Activated T-cell treated with anti-CD3 and anti-CD28 coated beads, Interleukin-2, amount 50 U/mL, for 1 hour (primary cell): ENCODE data around the gene SELENOK.
"Not testable (repeated sequence)": the region's sequence is repeated elsewhere in the genome, so short reads cannot be mapped to it uniquely, and the experiment has no call there.

Experiments
- DNase-seq: peaks from one replicate; pipeline ENCODE4 v3.0.0-alpha.2; 2020

SELENOK gene

GRCh38 chr3:53891497-53892285 lies at the start of gene SELENOK:
TSS of gene SELENOK (minus strand) at chr3:53891859.
- DNase-seq = peak; percentile 94

- no peak for DNase-seq
These were observed 49.5 kb upstream of the SELENOK start for GRCh38 chr3:53941184-53941583.

GRCh38 chr3:53940623-53941022 lies 49.0 kb upstream of the SELENOK start:
- no peak for DNase-seq

GRCh38 chr3:53939813-53940212 lies 48.2 kb upstream of the SELENOK start:
- no peak for DNase-seq

GRCh38 chr3:53939086-53939582 lies 47.5 kb upstream of the SELENOK start:
- no peak for DNase-seq

- DNase-seq = no peak
These were observed 47.0 kb upstream of the SELENOK start for GRCh38 chr3:53938645-53939044.

- no peak for DNase-seq
These were observed 44.7 kb upstream of the SELENOK start for GRCh38 chr3:53936347-53936746.

- no peak for DNase-seq
These were observed 43.7 kb upstream of the SELENOK start for GRCh38 chr3:53935283-53935901.

GRCh38 chr3:53927208-53927872 lies 35.7 kb upstream of the SELENOK start:
- not testable (repeated sequence) for DNase-seq

GRCh38 chr3:53921296-53921695 lies 29.6 kb upstream of the SELENOK start:
- no peak for DNase-seq

- no peak for DNase-seq
These were observed 28.1 kb upstream of the SELENOK start for GRCh38 chr3:53919741-53920140.

GRCh38 chr3:53913401-53913800 lies 21.7 kb upstream of the SELENOK start:
- DNase-seq = no peak

GRCh38 chr3:53902711-53903110 lies 11.1 kb upstream of the SELENOK start:
- DNase-seq = no peak

GRCh38 chr3:53902067-53902466 lies 10.4 kb upstream of the SELENOK start:
- DNase-seq = no peak

- no peak for DNase-seq
These were observed 9.1 kb upstream of the SELENOK start for GRCh38 chr3:53900666-53901331.

- no peak for DNase-seq
These were observed 8.1 kb upstream of the SELENOK start for GRCh38 chr3:53899750-53900149.

GRCh38 chr3:53892286-53892637 lies 603 bp upstream of the SELENOK start:
- DNase-seq = peak; percentile 24

GRCh38 chr3:53890726-53891475 lies 758 bp downstream of the SELENOK start:
- peak; percentile 52 for DNase-seq

- no peak for DNase-seq
These were observed 3.4 kb downstream of the SELENOK start for GRCh38 chr3:53888232-53888631.

GRCh38 chr3:53887446-53887845 lies 4.2 kb downstream of the SELENOK start:
- DNase-seq = no peak

- no peak for DNase-seq
These were observed 6.4 kb downstream of the SELENOK start for GRCh38 chr3:53885239-53885638.

- no peak for DNase-seq
These were observed 7.0 kb downstream of the SELENOK start for GRCh38 chr3:53884623-53885022.

GRCh38 chr3:53883008-53883407 lies 8.7 kb downstream of the SELENOK start:
- no peak for DNase-seq
